HG03159 (cell line): Measurements from ENCODE around the gene CYB561D1.
"Not testable (repeated sequence)": the region's sequence is repeated elsewhere in the genome, so short reads cannot be mapped to it uniquely, and the experiment has no call there.

Source experiments
- ATAC-seq: cut with Tn5 transposase; IDR thresholded peaks from one replicate; pipeline ENCODE4 v1.9.1; 2021; ENCODE audit warnings: mild to moderate bottlenecking, moderate library complexity; ENCODE audit not compliant: unreplicated experiment

CYB561D1 gene, protein sequence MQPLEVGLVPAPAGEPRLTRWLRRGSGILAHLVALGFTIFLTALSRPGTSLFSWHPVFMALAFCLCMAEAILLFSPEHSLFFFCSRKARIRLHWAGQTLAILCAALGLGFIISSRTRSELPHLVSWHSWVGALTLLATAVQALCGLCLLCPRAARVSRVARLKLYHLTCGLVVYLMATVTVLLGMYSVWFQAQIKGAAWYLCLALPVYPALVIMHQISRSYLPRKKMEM

GRCh38 chr1:109493805-109494539 is at the start of gene CYB561D1:
Gene CYB561D1 (plus strand): TSS chr1:109494094. CDS start chr1:109494140, 46 bp downstream.
- peak; percentile 86 for ATAC-seq

DNA sequence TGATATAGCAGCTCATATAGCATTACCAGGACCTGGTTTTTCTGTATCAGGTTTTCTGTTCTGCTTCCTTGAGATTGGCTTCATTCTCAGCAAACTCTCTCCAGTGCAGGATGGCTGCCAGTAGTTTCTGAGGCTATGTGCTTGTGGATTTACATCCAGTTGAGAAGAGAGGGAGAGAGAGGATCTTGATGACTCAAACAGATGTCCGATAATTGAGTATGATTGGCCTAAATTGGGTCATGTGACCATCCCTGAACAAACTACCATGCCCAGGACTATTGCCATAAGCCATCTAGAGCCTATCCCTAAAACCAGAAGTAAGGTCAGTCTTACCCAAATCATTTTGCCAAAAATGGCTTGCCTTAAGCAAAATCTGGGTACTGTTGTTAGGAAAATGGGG is 49.5 kb upstream of the CYB561D1 start:
- no peak for ATAC-seq

GRCh38 chr1:109445949-109446695 is 47.8 kb upstream of the CYB561D1 start:
- not testable (repeated sequence) for ATAC-seq

DNA sequence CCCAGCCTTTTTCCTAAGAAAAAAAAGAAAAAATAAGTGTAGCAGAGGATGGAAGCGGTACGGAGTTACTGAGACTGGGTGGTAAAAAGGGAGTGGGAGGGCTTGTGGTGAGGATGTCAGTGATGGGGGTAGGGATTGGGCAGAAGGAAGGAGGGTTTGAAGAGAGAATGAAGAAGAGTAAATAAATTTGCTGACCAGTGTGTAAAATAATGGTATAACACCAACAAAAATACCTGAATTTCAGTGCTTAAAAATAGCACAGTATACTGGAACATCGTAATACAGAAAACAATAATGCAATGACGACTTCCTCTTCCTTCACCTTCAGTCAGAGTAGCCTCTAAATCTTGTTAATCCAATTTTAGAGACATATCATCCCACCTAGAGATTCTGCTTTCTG is 46.4 kb upstream of the CYB561D1 start:
- ATAC-seq = no peak

DNA sequence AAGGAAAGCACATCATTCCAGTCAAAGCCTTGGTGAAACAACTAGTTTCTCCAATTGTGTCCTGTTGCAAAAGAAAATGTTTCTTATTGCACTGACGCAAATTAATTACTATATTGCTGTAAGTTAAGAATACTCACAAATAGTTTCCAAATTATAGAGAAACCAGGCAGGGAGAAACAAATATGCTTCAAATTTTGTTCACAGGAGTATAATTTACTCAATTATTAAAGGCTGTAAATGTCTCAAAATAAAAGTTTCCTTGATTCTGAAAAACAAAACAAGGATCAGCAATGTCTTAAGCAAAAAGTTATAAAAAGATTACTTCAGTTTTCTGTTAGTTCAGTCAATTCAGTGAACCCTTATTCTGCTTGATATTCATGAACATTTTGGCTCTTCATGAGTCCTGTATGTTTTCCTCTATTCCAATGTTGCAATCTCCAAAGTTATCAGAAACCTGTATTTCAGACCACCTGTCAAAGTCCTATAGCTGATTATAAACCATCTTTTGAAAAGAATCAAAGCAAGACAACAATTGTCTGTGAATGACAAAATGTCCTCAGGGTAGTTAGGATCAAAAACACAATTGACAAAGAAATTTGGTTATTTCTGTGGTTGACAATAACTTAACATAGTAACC is 39.3 kb upstream of the CYB561D1 start:
- ATAC-seq = no peak

DNA sequence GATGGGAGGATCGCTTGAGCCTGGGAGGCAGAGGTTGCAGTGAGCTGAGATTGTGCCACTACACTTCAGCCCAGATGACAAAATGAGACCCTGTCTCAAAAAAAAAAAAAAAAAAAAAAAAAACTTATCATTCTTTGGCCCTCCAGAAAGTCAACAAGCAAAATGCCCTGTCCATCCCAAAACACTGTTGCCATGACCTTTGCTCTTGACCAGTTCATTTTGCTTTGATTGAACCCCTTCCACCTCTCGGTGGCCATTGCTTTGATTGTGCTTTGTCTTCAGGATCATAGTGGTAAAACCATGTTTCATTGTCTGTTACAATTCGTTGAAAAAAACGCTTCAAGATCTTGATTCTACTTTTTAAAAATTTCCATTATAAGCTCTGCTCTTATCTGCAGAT is 36.1 kb upstream of the CYB561D1 start:
- no peak for ATAC-seq

- ATAC-seq = no peak
Measured at GRCh38 chr1:109466125-109466451, 27.8 kb upstream of the CYB561D1 start.

DNA sequence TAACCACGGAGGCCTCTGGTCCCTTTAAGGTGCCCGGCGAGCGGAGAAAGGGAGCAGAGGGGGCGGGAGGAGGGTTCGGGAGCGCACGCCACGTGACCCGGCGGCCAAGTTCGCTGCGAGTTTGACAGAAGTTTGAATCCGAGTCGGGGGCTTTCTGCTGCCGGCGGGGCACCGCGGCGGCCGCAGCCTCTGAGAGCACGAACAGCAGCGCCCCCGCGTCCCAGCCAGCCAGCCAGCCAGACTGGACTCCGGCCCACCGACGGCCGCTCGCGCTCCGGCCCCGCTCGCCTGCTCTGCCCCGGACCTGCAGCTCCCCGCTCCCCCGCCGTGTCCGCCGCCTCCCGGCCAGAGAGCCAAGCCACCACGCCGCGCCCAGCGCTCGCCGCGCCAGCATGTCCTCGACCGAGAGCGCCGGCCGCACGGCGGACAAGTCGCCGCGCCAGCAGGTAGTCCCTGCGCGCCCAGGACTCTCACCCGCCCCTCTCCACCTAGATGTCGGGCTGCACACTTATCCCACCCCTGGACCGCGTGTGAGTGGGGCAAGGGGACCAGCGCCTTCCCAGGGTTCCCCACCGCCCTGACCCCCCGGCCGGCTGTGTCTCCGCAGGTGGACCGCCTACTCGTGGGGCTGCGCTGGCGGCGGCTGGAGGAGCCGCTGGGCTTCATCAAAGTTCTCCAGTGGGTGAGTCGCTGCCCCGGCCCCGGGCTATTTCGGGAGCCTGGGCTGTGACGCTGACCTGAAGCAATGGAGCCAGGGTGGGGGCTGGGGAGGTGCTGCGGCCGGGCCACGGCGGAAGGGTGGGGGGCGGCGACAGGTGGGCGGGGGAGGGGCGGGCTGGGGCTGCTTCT is 27.2 kb upstream of the CYB561D1 start, which contains the start of gene SYPL2:
Gene SYPL2 (plus strand): TSS at position 95 of the 849 bp plus-strand sequence. CDS start 298 bp downstream, at position 393.
- no peak for ATAC-seq

DNA sequence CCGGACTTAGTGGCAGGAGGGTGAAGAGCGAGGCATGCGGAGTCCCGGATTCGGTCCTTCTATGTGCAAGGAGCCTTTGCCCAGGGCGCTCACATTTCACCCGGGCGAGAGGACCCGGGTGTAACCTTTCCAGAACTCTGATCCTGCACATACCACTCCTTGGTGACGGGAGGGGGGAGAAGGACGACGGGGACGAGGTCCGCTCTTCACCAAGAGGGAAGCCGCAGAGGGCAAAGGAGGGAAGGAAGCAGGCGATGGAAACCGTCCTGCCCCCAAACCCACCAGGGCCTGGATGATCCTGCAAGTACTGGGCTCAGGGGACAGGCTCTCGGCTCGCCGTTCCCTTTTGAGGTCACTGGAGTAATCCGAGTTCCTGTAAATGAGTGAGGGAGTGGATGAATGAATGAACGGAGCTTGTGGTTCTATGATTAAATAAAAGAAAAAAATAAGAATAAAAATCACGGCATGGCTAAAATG is 26.6 kb upstream of the CYB561D1 start:
- ATAC-seq = no peak

GRCh38 chr1:109468061-109468460 is 25.8 kb upstream of the CYB561D1 start:
- ATAC-seq = no peak

GRCh38 chr1:109468903-109469302 is 25.0 kb upstream of the CYB561D1 start:
- no peak for ATAC-seq

GRCh38 chr1:109470245-109470644 is 23.6 kb upstream of the CYB561D1 start:
- ATAC-seq = no peak

- ATAC-seq = no peak
Measured at GRCh38 chr1:109472779-109473178, 21.1 kb upstream of the CYB561D1 start.

DNA sequence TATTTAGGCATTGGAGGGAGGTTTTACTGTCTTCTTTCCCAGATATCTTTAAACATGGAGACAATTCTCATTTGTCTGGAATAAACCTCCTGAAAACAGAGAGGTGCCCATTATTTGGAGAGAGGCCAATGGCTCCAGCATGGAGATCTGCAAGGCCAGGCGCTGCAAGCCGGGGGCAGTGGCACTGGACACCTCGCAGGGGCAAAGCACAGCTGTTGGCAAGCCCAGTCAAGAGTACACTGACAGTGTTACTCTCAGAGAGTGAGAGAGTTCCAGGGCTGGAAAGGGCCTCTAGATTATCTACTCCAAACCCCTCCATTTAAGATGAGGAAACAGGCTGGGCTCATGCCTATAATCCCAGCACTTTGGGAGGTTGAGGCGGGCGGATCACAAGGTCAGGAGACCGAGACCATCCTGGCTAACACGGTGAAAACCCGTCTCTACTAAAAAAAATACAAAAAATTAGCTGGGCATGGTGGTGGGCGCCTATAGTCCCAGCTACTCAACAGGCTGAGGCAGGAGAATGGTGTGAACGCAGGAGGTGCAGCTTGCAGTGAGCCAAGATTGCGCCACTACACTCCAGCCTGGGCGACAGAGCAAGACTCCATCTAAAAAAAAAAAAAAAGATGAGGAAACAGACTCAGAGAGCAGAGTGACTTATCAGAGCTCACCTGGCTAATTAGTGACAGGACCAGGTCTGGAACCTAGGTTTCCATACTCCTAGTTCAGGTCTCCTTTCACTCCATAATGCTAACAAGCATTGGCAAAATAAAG is 20.4 kb upstream of the CYB561D1 start:
- not testable (repeated sequence) for ATAC-seq

GRCh38 chr1:109474697-109475096 is 19.2 kb upstream of the CYB561D1 start:
- ATAC-seq = no peak

DNA sequence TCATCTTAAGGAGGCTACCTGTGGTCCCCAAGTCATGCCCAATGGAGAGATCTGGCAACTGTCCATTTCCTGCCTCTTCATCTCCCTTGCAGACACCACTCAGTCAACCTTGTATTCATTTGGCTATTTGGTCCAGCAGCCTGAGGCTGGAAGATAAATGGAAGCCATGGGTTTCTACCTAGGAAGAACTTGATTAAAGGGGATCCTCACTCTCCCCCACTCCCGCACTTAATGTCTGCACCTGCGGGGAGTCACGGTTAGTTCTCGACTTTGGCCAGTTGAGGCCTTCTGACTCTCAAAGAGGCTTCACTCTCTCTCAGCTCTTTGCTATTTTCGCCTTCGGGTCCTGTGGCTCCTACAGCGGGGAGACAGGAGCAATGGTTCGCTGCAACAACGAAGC is 18.6 kb upstream of the CYB561D1 start:
- no peak for ATAC-seq

DNA sequence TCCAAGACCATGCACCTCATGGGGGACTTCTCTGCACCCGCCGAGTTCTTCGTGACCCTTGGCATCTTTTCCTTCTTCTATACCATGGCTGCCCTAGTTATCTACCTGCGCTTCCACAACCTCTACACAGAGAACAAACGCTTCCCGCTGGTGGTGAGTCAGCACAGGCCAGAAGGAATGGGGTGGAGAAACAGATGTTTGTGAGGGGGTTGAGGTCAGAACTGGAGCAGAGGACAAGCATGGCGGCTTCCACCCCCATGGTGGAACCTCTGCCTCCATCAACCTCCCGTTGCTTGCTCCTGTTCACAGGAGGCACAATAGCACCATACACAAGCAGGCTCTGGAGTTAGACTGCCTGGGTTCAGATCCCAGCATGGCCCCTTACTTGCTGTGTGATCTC is 17.1 kb upstream of the CYB561D1 start:
- ATAC-seq = no peak

GRCh38 chr1:109477821-109478220 is 16.1 kb upstream of the CYB561D1 start:
- ATAC-seq = no peak

DNA sequence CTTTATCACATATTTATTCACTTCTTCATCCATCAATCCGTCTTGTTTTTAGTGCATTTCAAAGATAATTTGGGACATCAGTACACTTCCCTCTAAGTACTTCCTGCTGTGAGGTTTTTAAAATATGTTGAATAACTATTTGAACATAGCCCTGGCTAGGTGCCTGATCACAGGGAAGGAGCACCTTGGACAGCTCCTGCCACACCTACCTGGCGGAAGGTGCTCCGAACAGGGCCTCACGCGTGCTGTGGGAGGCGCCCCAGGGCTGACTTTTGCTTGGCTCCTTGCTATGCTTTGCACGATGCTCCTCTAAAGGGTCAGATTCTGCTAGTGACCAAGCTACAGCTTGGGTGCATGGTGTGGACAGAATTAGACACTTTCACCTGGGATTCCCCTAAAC is 15.1 kb upstream of the CYB561D1 start:
- ATAC-seq = no peak

- ATAC-seq = no peak
Measured at GRCh38 chr1:109479311-109479710, 14.6 kb upstream of the CYB561D1 start.
